Sigmoid colon (tissue), 7 donors: ENCODE results near the gene ZNF79. TPM values are rescaled to one million over a fixed set of nuclear protein-coding genes. Genes with fewer than 3 reads are reported as not detected.

Experiments used
- DNase-seq: peaks from one replicate; pipeline ENCODE4 v3.0.0-alpha.2; 2019
- H3K27ac ChIP-seq, 4 donors: fragments of 200-600 bp; sonication (generic); one replicate each; pipeline ENCODE4 v1.5.1; 2016 to 2019; ENCODE audit warnings: mild to moderate bottlenecking in 1 of 4
- H3K27me3 ChIP-seq, 3 donors: fragments of 200-600 bp; sonication (generic); one replicate each; pipeline ENCODE4 v1.5.1; 2019; ENCODE audit warnings: mild to moderate bottlenecking in 1 of 3
- H3K36me3 ChIP-seq, 4 donors: fragments of 200-600 bp; sonication (generic); one replicate each; pipeline ENCODE4 v1.5.1; 2016 to 2019
- H3K4me1 ChIP-seq, 4 donors: fragments of 200-600 bp; sonication (generic); one replicate each; pipeline ENCODE4 v1.5.1; 2017 to 2019
- H3K4me3 ChIP-seq, 4 donors: fragments of 200-600 bp; sonication (generic); one replicate each; pipeline ENCODE4 v1.5.1; 2017 to 2019; ENCODE audit warnings: mild to moderate bottlenecking in 2 of 4, moderate library complexity in 1 of 4
- H3K9me3 ChIP-seq, 4 donors: fragments of 200-600 bp in 3 of 4; sonication (generic) in 3 of 4; one replicate each; pipeline versions ENCODE4 v1.5.1 to v1.6.1; 2013 to 2019
- EP300 ChIP-seq, 4 donors: sonication (generic); formaldehyde crosslinking; IDR thresholded peaks; one replicate each; pipeline ENCODE4 v1.6.1; 2017; ENCODE audit warnings: antibody characterized with exemption in 4 of 4
- POLR2A ChIP-seq, 2 donors: fragments of 450-650 bp; IDR thresholded peaks; one replicate each; pipeline ENCODE4 v1.6.1; 2016; ENCODE audit warnings: antibody characterized with exemption in 2 of 2, mild to moderate bottlenecking in 2 of 2, moderate library complexity in 2 of 2
- POLR2AphosphoS5 ChIP-seq, 4 donors: sonication (generic); formaldehyde crosslinking; IDR thresholded peaks; one replicate each; pipeline ENCODE4 v1.6.1; 2017; ENCODE audit warnings: antibody characterized with exemption in 4 of 4
- WGBS, 2 donors: extraction: QIAGEN DNeasy Blood & Tissue Kit; methylation state at CpG; one replicate each; pipeline ENCODE4 v1.1.7; 2013; 5-methylcytosine and 5-hydroxymethylcytosine counted together
- intact Hi-C: fragments of 100-400 bp; cut with DNase I; formaldehyde crosslinking; loops from one replicate; pipeline ENCODE4 v1.15.1; 2023
- polyA plus RNA-seq, 3 donors: library from polyadenylated mRNA; stranded (reverse); fragments of 200-250 nt; gene quantifications; one replicate each; pipeline ENCODE4 v1.2.3, GENCODE V29; 2013
- total RNA-seq, 4 donors: library from RNA; depleted of rRNA; stranded (reverse); fragments of >200 nt; gene quantifications; one replicate each; pipeline ENCODE4 v1.1.0, GENCODE V29; 2016
- TF ChIP-seq, protein P1 (sequence below), 4 experiments: fragments of 450-650 bp in 3 of 4; fragments of 200-600 bp in 1 of 4; IDR thresholded peaks; one replicate each; pipeline ENCODE4 v1.5.1; 2016 to 2019; ENCODE audit warnings: antibody characterized with exemption in 4 of 4, mild to moderate bottlenecking in 3 of 4, moderate library complexity in 2 of 4
- donor health status: healthy with polysubstance abuse.
- donor health status: Bipolar disorder and iron deficiency.
- donor health status: healthy.

Gene ZNF79
- total and polyA plus RNA-seq, 7 donors = 0.60 to 14.6 (median 10.9) TPM

DNA sequence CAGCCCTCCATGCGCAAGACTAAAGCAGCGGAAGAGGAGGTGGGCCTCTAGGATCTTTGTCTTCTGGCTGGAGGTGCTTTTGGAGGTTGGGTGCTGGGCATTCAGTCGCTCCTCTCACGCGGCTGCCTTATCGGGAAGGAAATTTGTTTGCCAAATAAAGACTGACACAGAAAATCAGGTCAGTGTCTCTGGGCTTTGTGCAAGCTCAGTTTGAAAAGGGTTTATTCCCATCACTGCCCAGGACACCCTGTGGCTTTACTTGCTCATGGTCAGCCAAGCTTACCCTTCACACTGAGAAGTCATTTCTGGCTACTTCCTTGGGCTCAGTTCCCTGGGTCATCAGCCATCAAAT, 16.7 kb upstream of the ZNF79 start:
- 93% methylated on average over 6 of the region's 6 CpGs for WGBS, 2 donors
- Histone ChIP-seq H3K4me3 (no peak overlapping the region), H3K36me3 (peaks cover 17 to 65% (median 28%) of the 10 kb centered on the region in 4 donors), H3K27ac (peak overlapping the region in 3 of 4 donors; percentile 58 to 73 (median 65)), H3K27me3 (no peaks in the 10 kb centered on the region), H3K9me3 (no peaks in the 10 kb centered on the region), H3K4me1 (peaks cover 0 to 38% (median 29%) of the 10 kb centered on the region in 4 donors)
- TF ChIP-seq, protein P1, sequence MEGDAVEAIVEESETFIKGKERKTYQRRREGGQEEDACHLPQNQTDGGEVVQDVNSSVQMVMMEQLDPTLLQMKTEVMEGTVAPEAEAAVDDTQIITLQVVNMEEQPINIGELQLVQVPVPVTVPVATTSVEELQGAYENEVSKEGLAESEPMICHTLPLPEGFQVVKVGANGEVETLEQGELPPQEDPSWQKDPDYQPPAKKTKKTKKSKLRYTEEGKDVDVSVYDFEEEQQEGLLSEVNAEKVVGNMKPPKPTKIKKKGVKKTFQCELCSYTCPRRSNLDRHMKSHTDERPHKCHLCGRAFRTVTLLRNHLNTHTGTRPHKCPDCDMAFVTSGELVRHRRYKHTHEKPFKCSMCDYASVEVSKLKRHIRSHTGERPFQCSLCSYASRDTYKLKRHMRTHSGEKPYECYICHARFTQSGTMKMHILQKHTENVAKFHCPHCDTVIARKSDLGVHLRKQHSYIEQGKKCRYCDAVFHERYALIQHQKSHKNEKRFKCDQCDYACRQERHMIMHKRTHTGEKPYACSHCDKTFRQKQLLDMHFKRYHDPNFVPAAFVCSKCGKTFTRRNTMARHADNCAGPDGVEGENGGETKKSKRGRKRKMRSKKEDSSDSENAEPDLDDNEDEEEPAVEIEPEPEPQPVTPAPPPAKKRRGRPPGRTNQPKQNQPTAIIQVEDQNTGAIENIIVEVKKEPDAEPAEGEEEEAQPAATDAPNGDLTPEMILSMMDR (IDR thresholded peaks at IDR 0.05) = no peak
- peak in 2 of 4 donors; percentile 39 to 46 for TF ChIP-seq POLR2AphosphoS5 (IDR thresholded peaks at IDR 0.05)
- DNase-seq = no peak
- intact Hi-C loops = no loop called here

DNA sequence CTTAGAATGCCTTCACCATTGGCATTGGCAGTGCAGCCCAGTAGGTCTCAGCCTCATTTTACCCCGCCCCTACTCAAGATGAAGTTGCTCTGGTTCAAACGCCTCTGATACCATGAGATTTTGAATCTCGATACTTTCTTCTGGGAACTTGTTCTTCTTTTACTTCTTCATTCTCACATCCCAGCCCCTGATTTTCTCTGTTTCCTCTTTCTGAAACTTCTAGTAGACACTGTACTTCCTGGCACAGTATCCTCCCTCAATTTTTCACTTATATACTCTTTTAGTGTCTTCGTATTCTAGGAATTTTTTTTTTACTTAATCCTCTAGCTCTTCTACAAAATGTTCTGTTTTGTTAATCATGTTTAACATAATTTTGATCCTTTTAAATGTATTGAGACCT, 13.1 kb upstream of the ZNF79 start:
- H3K27ac ChIP-seq = peak overlapping the region in 3 of 4 donors; percentile 65 to 86 (median 82)
- DNase-seq = no peak
- intact Hi-C loops = no loop called here

DNA sequence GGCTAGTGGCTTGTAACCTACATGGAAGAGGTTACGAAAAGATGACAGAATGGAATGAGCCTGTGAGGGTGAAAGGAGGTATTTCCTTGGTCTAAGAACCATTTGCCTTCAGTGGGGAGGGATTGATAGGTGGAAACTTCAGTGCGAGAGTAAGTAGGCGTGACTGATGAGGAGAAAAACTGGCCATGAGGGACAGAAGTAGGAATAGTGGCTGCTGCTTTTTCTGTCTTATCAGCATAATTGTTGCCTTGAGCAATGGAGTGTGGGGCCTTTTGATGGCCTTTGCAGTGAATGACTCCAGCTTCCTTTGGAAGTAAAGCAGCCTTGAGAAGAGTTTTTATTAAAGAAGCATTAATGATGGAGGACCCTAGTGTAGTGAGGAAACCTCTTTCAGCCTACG, 9.0 kb upstream of the ZNF79 start:
- Histone ChIP-seq H3K9me3 (no peaks in the 10 kb centered on the region), H3K27me3 (no peaks in the 10 kb centered on the region), H3K27ac (peak overlapping the region in 3 of 4 donors; percentile 82 to 86 (median 82)), H3K4me1 (peaks cover 0 to 72% (median 61%) of the 10 kb centered on the region in 4 donors), H3K4me3 (no peak overlapping the region), H3K36me3 (peaks cover 0 to 5% (median 0%) of the 10 kb centered on the region in 4 donors)
- no peak for DNase-seq
- intact Hi-C loops = no loop called here
- 90 to 92% methylated on average over 4 of the region's 4 CpGs for WGBS, 2 donors
- TF ChIP-seq EP300 (IDR thresholded peaks at IDR 0.05) (no peak), POLR2A (IDR thresholded peaks at IDR 0.05) (no peak), POLR2AphosphoS5 (IDR thresholded peaks at IDR 0.05) (no peak)
- TF ChIP-seq, protein P1 (IDR thresholded peaks at IDR 0.05) = no peak

More for the DNA sequence above, 13.1 kb upstream of the ZNF79 start:
- Histone ChIP-seq H3K4me1 (peaks cover 0 to 64% (median 46%) of the 10 kb centered on the region in 4 donors), H3K4me3 (no peak overlapping the region), H3K36me3 (peaks cover 1 to 29% (median 4%) of the 10 kb centered on the region in 4 donors), H3K27me3 (no peaks in the 10 kb centered on the region), H3K9me3 (no peaks in the 10 kb centered on the region)
- TF ChIP-seq EP300 (IDR thresholded peaks at IDR 0.05) = no peak
- no peak for TF ChIP-seq POLR2AphosphoS5 (IDR thresholded peaks at IDR 0.05)
- no peak for TF ChIP-seq POLR2A (IDR thresholded peaks at IDR 0.05)
- TF ChIP-seq, protein P1 (IDR thresholded peaks at IDR 0.05) = no peak
- WGBS, 2 donors = 75 to 90% methylated on average over 4 of the region's 4 CpGs

DNA sequence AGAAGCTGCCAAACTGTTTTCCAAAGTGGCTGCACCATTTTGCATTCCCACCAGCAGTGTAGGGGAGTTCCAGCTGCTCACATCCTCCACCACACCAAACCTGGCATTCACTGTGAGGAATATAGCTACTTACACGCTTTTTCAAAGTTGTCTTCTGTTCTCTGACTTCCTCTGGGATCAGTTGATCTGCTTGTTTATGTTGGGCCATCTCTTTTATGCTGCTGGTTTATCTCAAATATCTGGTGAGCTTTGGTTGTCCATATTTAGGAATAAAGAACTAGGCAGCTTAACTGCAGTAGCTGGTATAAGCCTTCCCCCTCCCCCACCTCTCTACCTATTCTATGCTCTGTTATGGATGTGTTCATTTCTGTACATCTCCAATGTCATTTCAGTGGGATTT, 8.5 kb upstream of the ZNF79 start:
- H3K4me3 ChIP-seq = no peak overlapping the region
- TF ChIP-seq POLR2A (IDR thresholded peaks at IDR 0.05) = peak in 1 of 2 donors; percentile 6
- TF ChIP-seq, protein P1 (IDR thresholded peaks at IDR 0.05) = no peak
- TF ChIP-seq EP300 (IDR thresholded peaks at IDR 0.05) = peak in 3 of 4 donors; percentile 24 to 85 (median 83)
- peak; percentile 76 to 94 (median 92) for TF ChIP-seq POLR2AphosphoS5 (IDR thresholded peaks at IDR 0.05)
- intact Hi-C loops = no loop called here
- no peak for DNase-seq
- peak overlapping the region in 3 of 4 donors; percentile 82 to 86 (median 82) for H3K27ac ChIP-seq
- 75 to 89% methylated on average over 1 of the region's 1 CpG for WGBS, 2 donors
- H3K27me3 ChIP-seq = no peaks in the 10 kb centered on the region
- H3K4me1 ChIP-seq = peaks cover 0 to 74% (median 60%) of the 10 kb centered on the region in 4 donors
- peaks cover 0 to 5% (median 0%) of the 10 kb centered on the region in 4 donors for H3K36me3 ChIP-seq
- no peaks in the 10 kb centered on the region for H3K9me3 ChIP-seq
